Breast epithelium (tissue), 3 donors: ENCODE results near the gene KCNJ3.

ENCODE experiments used
- CTCF ChIP-seq, 3 donors: fragments of 450-650 bp; IDR thresholded peaks; one replicate each; pipeline ENCODE4 v1.5.1; 2016 to 2017; ENCODE audit warnings: antibody characterized with exemption in 3 of 3, mild to moderate bottlenecking in 3 of 3, moderate library complexity in 3 of 3
- POLR2AphosphoS5 ChIP-seq, 3 donors: sonication (generic); formaldehyde crosslinking; IDR thresholded peaks; one replicate each; pipeline ENCODE4 v1.6.1; 2017; ENCODE audit warnings: antibody characterized with exemption in 3 of 3

- TF ChIP-seq CTCF (IDR thresholded peaks at IDR 0.05) (no peak), POLR2AphosphoS5 (IDR thresholded peaks at IDR 0.05) (no peak)
Observed at GRCh38 chr2:154849482-154849881, 151.0 kb downstream of the KCNJ3 start.
